Activated CD4-positive, alpha-beta T cell treated with anti-CD3 and anti-CD28 coated beads, Interleukin-2, amount 50 U/mL, for 48 hours (primary cell): ENCODE measurements around the gene TGFBR3.
A peak's percentile ranks its signal among the peaks of the same experiment; 100 is the strongest.

Experiments used
- DNase-seq, 2 experiments: peaks; one replicate each; pipeline ENCODE4 v3.0.0-alpha.2; 2020

The TGFBR3 gene

GRCh38 chr1:91729621-91730358 lies 156.2 kb downstream of the TGFBR3 start:
- no peak for DNase-seq

- no peak for DNase-seq
These were observed 158.2 kb downstream of the TGFBR3 start for GRCh38 chr1:91727763-91728162.

GRCh38 chr1:91725989-91726721 lies 159.8 kb downstream of the TGFBR3 start:
- DNase-seq = no peak

DNA sequence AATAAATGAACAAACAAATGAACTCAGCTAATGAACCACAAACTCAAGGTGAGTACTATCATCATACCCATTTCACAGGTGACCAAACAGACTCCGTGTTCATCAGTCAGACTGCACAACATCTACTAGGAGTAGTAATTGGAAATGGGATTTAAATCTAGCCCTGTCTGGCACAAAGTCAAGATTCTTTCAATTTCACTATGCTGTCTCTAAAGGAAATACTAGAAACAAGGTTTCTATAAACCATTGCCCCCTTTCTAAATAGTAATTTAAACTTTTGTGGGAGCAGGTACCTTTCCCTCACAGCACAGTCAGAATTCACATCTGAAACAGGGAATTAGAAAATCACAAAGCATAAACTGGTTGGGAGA lies 160.3 kb downstream of the TGFBR3 start:
- no peak for DNase-seq

DNA sequence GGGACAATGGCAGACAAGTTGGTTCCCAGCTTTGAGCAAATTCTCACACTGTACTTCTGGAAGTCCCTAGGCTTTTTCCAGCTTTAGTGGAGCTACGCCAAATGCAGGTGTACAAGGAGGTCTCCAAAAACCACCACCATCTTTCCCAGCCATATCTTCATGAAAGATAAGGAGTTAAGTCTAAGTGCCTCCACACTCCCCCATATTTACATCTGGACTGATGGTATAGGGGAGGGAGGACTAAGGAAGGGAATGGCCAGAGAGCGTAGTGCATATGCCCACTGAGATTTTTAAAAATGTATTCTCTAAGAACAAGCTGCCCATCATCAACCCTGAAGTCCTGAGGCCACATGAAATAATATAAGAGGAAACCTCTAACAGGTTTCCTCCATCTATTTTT lies 161.3 kb downstream of the TGFBR3 start:
- DNase-seq = no peak

DNA sequence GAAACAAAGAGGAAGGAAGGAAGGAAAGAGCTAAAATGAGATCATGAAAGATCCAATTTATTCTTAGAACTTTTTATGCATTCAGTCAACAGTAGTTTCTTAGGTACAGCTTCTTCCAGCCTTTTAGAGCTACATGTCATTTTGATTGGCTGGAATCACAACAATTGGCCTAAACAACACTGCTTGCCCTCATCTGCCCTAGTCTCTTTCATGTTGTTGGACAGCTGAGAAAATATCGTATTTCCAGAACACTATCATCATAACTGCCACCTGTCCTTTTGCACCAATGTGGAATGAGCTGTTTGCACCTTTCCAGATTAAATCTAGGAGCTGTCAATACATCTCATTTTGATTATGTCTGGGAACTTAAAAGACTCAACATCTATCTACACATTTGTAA lies 161.7 kb downstream of the TGFBR3 start:
- no peak for DNase-seq

- no peak for DNase-seq
These were observed 165.9 kb downstream of the TGFBR3 start for GRCh38 chr1:91720044-91720443.

DNA sequence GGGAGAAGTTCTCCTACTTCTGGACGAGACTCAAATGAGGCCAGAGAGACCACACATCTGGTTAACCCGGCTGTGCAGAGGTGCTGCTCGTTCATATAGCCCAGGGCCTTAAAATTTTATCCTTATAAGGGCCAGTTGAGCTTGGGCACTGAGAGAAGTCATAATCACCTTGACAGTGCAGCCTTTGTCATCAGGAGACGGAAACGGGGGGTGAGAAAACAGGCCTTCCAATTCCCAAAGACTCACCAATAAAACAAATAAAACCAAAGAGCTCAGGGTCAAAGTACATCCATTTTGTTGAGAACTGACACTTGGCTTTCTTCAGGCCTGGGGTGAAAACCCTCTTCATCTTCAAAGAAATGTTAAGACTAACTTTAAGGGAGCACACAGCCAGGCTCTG lies 167.1 kb downstream of the TGFBR3 start:
- DNase-seq = no peak

DNA sequence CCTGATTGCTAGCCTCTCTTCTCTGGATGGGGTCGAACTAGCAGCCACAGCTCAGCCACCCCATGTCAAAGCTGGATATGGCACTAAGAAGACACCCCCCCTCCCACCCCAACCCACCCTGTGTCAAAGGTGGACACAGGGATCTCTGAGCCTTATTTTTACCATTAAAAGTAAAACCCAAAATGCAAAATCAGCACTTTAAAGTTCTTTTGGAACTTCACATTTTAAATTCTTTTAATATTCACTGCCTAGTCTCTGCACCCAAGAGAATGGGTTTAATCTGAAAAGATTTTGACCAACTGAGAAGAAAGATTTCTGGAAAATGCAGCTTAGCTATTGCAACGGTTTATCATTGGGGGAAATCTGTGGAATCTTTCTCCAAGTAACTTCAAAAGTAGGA lies 167.6 kb downstream of the TGFBR3 start:
- no peak for DNase-seq

GRCh38 chr1:91717839-91718238 lies 168.1 kb downstream of the TGFBR3 start:
- no peak for DNase-seq

DNA sequence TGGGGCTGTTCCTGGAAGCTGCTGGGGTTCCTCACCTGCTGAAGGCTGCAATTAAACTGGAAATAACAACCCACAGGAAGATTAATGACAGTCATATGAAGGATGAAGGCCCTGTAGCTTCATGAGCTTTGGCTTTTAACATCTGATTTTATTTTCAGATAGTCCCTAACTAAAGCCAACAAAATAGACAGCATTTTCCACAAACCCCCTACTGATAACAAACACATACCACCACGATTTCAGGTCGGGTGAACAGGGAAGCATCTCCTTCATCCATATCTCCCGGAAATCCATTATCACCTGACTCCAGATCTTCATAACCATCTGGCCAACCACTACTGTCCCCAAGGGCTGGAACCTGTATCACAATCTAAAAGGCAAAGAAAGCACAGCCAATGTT lies 169.6 kb downstream of the TGFBR3 start:
- DNase-seq = no peak

- DNase-seq = no peak
These were observed 170.4 kb downstream of the TGFBR3 start for GRCh38 chr1:91715416-91716000.

DNA sequence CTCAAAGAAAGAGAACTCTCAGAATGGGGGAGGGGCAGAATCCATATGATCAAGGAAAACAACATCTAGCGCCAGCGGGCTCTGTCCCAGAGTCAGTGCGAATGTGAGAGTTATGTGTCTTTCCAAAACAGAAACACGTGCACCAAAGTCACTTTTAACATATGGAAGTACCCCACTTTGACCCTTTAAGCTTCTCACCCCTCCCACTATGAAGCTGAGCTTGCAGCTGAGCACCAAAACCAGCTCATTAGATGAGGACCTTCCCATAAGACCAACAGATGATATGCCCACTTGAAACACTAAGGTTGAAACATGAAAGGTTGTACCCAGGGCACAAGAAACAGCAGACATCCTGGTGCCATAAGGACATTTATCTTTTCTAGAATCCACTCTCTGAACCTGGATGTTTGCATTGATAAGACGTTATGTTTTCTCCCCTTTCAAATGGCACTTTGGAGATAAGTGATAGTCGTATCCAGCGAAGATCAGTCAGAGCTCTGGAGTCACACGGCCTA lies 171.0 kb downstream of the TGFBR3 start:
- no peak for DNase-seq

DNA sequence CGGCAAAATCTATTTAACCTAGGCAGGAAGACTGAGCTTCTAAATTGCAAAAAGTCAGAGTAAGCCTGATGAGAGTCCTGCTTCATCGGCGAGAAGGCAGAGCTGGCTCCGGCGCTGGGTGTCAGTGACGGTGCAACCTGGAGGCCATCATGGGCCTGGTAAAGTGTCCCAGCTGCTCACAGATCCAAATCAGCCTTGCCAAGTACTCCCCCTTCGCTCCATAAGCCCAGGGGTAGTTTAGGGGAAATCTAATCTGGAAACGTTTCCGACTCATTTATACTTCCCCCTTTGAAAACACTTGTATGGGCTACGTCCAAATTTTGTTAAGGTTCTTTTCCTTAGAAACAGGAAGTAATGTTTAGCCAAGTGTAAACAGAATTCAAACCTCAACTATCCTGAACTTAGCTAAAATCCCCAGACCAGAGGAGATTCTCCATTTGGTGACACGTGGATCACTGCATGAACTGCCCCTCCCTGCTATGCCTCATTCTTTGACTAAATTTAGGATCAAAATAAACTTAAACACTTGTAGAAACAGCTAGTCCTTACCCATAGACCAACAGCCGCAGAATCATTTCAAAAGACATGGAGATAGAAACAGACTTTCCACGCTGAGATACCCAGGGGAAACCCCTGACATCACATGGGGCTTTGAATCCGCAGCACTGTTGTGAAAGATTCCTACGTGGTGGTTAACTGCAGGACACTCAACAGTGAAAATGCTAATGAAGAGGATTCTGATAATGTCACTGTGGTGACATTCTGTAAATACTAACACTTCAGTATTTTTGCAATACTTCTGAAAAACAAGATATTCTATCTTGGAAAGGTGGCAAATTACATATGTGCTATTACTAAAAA lies 172.7 kb downstream of the TGFBR3 start:
- peak; percentile 50 to 59 for DNase-seq

- no peak for DNase-seq
These were observed 173.6 kb downstream of the TGFBR3 start for GRCh38 chr1:91712393-91712792.

GRCh38 chr1:91711504-91712247 lies 174.3 kb downstream of the TGFBR3 start:
- DNase-seq = no peak

- DNase-seq = no peak
These were observed 175.7 kb downstream of the TGFBR3 start for GRCh38 chr1:91710261-91710660.

- DNase-seq = no peak
These were observed 177.3 kb downstream of the TGFBR3 start for GRCh38 chr1:91708691-91709090.

DNA sequence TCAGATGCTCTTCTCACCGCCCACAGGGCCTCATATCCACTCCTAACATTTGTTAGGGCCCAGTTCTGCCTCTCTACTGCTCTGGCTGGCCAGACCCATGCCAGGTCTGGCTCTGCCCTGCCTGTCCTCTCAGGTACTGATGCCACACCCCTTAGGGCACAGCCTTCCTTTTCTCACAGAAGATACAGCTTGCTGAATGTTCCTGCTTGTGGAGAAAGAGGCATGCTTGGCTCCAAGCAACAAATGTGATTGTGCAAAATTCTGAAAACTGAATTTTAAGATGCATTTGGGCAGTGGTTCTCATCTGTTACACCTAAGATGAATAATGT lies 178.1 kb downstream of the TGFBR3 start:
- no peak for DNase-seq

GRCh38 chr1:91707114-91707889 lies 178.6 kb downstream of the TGFBR3 start:
- DNase-seq = no peak

DNA sequence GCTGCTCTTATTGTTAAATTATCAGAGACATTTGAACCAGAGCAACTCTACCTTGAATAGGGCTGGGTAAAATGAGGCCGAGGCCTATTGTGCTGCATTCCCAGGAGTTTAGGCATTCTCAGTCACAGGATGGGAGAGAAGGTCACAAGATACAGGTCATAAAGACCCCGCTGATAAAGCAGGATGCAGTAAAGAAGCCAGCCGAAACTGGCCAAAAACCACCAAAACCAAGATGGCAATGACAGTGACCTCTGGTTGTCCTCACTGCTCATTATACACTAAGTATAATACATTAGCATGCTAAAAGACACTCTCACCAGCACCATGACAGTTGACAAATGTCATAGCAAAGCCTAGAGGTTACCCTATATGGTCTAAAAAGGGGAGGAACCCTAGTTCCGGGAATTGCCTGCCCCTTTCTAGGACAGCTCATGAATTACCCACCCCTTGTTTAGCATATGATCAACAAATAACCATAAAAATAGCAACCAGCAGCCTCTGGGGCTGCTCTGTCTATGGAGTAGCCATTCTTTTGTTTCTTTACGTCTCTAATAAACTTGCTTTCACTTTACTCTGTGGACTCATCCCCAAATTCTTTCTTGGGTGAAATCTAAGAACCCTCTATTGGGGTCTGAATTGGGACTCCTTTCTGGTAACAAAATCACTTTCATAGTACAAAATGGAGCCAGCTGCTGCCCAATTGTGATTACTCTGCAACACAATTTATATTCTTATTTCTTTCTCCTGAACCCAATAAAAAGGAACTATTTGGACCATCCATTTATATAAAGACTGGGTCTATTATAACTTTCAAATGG lies 179.6 kb downstream of the TGFBR3 start:
- no peak for DNase-seq
